Measurements from ENCODE around the gene UNC13B.

DNA sequence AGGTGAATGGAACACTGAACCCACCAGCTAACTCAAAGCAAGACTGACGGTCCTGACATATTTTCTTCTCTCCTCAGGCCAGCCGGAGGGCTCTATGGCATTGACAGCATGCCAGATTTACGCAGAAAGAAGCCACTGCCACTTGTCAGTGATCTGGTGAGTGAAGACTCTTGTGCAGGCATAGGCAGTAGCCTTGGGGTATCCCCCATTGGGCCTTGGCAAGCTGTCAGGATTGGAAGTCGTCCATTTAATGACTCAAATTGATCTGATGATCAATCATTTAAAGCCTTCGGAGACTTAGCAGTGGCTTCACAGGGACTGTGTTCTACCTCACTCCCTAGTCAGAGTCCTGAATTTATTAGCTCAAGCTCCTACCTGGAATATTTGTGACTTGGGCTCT is 208.4 kb downstream of the UNC13B start:
- TF ChIP-seq EP300 (IDR thresholded peaks at IDR 0.05) (no peak), POLR2A (IDR thresholded peaks at IDR 0.05) (no peak), CTCF (IDR thresholded peaks at IDR 0.05) (no peak)
